Islet of Langerhans (tissue), 1 donor: ENCODE data around the gene SIDT2.
"Not testable (repeated sequence)": the region's sequence is repeated elsewhere in the genome, so short reads cannot be mapped to it uniquely, and the experiment has no call there.

ENCODE experiments used
- FAIRE-seq: peaks from one replicate; lab custom pipeline; 2011; peaks lifted over from hg19 to GRCh38; lab: Jason Lieb, UNC

SIDT2 gene

GRCh38 chr11:117204283-117205080 is 25.9 kb downstream of the SIDT2 start:
- FAIRE-seq = no peak

DNA sequence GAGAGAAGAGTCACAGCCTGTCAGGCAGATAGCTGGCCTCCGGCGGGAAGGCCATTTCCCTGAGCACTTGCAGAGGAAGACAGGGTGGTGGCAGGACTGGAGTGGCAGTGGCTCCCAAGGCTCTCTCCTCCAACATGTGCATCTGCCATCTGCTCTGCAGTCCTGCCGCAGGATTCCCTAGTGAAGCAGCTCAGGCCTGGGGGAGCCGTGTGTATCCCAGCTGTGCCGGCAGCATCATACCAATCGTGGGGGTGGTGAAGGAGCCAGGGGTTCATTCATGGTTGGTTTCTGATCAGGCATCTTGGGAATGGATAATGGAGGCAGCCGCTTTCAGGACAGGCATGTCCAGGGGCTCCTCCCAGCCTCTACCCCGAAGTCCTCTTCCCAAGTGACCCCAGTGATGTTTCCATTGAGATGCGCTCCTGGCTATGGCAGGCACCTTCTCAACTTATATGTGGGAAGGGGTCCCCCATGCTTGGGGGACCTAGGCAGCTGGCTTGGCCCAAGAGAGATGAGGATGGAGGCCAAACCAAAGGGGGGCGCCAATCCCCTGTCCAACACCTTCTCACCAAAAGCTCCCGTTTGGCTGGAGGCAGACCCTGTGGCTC is 26.8 kb downstream of the SIDT2 start:
- no peak for FAIRE-seq

GRCh38 chr11:117206111-117206510 is 27.6 kb downstream of the SIDT2 start:
- not testable (repeated sequence) for FAIRE-seq

- not testable (repeated sequence) for FAIRE-seq
Observed at GRCh38 chr11:117206859-117207258, 28.3 kb downstream of the SIDT2 start.

- FAIRE-seq = not testable (repeated sequence)
Observed at GRCh38 chr11:117207481-117207880, 28.9 kb downstream of the SIDT2 start.

GRCh38 chr11:117208710-117209109 is 30.2 kb downstream of the SIDT2 start:
- not testable (repeated sequence) for FAIRE-seq

DNA sequence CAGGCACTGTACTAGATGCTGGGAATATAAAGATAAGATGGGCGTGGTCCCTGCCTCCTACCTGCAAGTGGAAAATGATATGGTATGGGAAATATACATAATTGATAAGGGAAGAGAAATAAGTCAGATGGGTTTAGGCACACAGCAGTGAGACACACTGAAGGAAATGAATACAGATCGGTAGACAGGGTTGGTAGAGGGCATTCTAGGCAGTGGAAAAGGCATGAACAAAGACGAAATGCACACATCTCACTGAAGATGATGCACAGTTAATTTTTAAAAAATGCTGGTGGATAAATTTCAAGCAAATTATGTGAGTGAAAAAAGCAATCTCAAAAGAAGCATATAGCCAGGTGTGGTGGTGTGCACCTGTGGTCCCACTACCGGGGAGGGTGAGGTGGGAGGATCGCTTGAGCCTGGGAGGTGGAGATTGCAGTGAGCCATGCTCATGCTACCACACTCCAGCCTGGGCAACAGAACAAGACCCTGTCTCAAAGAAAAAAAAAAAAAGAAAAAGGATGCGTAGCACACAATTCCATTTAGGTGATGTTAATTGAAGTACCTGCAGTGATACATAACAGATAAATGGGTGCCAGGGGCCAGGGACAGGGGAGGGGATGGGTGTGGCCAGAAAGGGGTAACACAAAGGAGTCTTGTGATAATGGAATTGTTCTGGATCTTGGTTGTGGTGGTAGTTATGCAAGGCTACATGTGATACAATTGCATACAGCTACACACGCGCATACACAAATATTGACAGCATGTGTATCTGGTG is 31.0 kb downstream of the SIDT2 start:
- not testable (repeated sequence) for FAIRE-seq

DNA sequence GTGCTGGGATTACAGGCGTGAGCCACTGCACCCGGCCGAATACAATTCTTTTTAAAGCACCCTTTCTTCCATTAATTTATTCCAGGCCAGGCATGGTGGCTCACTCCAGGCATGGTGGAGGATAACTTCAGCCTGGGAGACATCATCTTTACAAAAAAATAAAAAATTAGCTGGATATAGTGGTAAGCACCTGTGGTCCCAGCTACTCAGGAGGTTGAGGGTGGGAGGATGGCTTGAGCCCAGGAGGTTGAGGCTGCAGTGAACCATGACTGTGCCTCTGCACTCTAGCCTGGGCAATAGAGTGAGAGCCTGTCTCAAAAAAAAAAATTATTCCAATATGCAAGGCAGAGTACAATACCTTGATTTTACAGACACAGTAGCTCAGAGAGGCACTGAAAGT is 32.1 kb downstream of the SIDT2 start:
- FAIRE-seq = no peak

DNA sequence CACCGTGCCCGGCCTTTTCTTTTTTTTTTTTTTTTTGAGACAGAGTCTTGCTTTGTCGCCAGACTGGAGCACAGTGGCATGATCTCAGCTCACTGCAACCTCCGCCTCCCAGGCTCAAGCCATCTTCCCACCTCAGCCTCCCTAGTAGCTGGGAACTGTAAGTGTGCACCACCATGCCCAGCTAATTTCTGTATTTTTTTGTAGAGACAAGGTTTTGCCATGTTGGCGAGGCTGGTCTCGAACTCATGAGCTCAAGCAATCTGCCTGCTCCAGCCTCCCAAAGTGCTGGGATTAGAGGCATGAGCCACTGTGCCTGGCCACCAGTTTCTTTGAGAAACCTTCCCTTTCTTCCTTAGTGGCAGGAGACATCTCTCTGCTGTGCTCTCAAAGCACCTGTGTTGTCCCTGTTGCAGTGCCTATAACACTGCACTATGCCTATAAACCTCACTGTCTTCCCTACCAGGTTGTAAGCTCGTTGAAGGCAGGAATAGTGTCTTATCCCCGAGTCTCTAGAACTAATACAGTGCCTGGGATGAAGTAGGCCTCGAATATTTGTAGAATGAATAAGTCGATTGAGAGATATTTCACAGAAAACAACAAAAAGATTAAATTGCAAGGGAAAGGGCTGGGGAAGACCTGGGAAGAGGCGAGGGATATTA is 34.3 kb downstream of the SIDT2 start:
- no peak for FAIRE-seq

GRCh38 chr11:117214404-117215110 is 36.0 kb downstream of the SIDT2 start:
- no peak for FAIRE-seq

GRCh38 chr11:117217141-117218084 is 38.9 kb downstream of the SIDT2 start:
- no peak for FAIRE-seq

- FAIRE-seq = no peak
Observed at GRCh38 chr11:117218133-117218915, 39.8 kb downstream of the SIDT2 start.

DNA sequence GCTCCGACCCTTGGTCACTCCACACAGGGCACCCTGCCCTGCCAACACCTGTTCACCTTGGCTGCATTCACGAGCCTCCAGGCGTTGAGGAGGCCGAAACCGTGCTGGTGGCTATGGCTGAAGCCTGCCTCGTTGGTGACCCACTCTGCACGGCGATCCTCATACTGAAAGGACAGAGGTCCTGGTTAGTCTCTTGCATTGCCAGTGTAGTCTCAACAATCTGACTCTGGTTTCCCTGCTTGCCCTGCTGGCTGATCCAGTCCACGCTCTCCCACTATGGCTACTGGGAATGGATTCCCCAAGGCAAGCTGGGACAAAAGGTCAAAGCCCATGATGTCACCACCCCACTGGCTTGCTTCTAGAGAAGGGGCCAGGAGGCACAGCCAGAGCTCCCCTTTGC is 40.5 kb downstream of the SIDT2 start:
- no peak for FAIRE-seq

DNA sequence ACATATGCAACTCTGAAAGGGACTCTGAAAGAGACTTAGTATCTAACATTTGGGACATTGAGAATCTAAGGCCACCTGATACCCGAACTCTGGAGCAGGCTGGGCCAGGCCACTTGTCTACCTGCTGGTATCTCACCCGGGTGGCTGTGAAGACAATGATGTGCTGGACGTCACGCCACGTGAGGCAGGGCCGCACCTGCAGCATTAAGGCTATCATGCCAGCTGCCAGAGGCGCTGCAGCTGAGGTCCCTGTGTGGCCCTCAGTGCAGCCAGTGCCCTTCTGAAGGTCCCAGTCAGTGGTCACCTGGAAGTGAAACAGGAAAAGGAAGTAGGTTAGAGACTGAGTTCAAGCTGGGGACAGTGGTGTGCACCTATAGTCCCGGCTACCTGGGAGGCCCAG is 40.9 kb downstream of the SIDT2 start:
- FAIRE-seq = no peak

DNA sequence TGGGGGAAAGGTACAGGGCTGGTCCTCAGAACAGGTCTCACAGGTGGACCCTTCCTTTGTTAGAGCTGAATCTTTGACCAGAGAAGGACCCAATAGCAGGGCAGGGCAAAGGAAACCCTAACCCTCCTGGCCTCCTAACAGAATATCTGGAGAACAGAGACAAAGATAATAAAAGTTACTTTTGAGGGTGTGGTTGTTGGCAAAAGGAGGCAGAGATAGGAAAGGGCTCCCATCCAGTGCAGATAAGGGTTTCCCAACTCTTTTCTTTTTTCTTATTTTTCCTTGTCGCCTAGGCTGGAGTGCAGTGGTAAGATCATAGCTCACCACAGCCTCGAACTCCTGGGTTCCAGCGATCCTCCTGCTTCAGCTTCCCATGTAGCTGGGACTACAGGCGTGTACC is 41.5 kb downstream of the SIDT2 start:
- no peak for FAIRE-seq

DNA sequence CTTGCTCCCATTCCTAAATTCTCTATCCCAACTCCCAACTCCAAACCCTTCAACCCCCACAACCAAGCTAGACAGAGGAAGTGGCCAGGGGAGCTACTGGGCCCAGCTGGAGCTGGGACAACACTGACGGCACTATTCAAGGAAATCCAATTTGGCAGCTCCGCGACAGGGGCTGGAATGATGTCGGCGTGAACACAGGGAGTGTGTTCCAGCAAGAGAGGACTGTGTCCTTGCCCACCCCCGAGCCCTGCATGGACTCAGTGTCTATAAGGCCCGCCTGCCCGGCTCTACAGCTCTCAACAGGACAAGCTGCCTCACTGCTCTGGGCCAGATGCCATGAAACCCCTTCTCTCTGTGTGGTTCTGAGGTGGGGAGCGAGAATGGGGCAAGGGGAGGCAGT is 42.0 kb downstream of the SIDT2 start:
- FAIRE-seq = no peak

GRCh38 chr11:117220999-117221774 is 42.6 kb downstream of the SIDT2 start:
- FAIRE-seq = no peak

- FAIRE-seq = no peak
Observed at GRCh38 chr11:117221775-117222517, 43.4 kb downstream of the SIDT2 start.
